HG03457 (cell line): ENCODE results near the gene HOXB6.

Source experiments
- ATAC-seq: cut with Tn5 transposase; IDR thresholded peaks from one replicate; pipeline ENCODE4 v1.9.1; 2021; ENCODE audit warnings: moderate number of reproducible peaks; ENCODE audit not compliant: unreplicated experiment

HOXB6 gene

DNA sequence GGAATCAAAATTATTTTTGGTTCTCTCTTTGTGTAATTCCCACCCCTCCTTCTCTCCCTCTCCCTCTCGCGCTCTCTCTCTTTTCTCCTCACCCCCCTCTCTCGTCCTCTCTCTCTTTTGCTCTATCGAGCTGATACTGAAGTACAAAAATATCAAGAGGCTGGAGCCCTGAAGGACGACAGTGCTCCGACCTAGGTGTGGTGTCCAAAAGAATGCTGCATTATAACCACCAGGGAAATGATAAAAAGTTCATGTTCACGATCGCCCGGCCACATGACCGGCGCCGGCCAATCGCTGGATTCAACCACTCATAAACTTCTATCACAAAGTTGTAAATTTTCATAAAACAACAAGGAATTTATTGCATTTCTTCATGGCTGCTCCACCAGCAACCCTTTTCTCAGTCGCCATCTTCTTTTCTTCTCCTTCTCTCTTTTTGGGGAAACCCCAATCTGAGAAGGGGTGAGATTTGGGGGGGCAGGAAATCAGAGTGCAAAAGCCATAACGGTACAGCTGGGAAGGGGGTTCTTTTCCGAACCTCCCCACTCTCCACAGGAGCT lies at the start of gene HOXB6:
HOXB6 (minus strand) TSS at position 217 of the 560 bp plus-strand sequence. CDS start 6,836 bp downstream, outside the sequence.
- no peak for ATAC-seq

DNA sequence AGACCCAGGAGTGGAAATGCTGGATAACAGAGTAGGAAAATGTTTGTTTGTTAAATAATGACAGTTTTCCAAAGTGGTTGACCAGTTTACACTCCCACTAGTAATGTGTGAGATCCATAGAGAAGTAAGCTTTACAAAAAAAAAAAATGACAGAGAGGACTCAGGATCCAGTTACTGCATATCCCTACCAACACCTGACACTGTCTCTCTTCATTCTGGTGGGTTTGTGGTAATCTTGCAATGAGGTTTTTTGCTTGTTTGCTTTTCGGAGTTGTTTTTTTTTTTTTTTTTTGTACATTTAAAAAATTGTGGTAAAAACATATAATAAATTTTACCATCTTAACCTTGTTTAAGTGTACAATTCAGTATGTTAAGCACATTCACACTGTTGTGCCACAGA lies 45.0 kb upstream of the HOXB6 start:
- no peak for ATAC-seq

DNA sequence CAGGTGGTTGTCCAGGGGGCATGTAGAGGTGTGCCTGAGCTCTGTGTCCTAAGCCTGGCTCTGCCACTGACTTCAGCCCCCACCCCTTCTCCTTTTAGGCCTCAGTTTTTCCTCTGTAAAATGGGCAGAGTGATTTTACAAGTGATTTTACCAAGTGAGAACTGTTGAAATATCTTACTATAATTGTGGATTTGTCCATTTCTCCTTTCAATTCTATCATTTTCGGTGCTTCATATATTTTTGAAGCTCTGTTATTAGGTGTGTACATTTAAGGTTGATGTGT lies 43.1 kb upstream of the HOXB6 start:
- ATAC-seq = no peak

DNA sequence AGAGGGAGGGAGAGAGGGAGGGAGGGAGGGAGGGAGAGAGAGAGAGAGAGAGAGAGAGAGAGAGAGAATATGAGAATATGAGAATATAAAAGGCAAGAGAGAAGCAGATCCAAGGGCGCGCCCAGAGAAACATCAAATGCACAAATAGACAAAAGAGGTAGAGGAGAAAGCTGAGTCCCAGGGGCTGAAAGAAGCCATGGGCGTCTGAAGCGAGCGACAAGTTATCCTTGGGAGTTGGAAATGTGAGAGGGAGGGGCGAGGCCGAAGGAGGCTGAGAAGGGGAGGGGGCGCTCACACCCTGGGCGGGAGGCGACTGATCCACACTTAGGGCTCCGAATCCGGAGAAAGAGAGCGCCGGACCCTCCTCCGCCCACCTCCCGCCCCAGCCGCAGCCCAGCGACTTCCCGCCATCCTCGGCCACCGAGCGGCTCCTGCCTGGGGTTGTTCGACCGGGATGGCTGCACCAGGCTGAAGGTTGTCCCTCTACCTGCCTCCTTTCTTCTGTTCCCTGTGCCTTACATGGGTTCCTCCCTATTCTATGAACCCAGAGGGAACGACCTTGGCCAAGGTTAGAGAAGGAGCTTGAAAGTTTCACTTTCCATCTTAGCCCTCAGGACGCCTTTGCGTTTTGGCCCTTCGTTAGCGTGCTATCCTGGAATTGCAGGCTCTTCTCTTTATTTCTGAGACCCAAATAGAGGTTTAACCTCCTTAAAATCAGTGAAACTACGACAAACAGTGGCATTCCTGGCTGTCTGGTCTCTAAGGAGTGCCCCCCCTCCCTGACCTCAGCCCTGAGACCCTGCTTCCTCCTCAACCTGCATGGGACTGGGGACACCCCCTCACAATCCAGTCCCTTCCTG lies 42.5 kb upstream of the HOXB6 start:
- no peak for ATAC-seq

DNA sequence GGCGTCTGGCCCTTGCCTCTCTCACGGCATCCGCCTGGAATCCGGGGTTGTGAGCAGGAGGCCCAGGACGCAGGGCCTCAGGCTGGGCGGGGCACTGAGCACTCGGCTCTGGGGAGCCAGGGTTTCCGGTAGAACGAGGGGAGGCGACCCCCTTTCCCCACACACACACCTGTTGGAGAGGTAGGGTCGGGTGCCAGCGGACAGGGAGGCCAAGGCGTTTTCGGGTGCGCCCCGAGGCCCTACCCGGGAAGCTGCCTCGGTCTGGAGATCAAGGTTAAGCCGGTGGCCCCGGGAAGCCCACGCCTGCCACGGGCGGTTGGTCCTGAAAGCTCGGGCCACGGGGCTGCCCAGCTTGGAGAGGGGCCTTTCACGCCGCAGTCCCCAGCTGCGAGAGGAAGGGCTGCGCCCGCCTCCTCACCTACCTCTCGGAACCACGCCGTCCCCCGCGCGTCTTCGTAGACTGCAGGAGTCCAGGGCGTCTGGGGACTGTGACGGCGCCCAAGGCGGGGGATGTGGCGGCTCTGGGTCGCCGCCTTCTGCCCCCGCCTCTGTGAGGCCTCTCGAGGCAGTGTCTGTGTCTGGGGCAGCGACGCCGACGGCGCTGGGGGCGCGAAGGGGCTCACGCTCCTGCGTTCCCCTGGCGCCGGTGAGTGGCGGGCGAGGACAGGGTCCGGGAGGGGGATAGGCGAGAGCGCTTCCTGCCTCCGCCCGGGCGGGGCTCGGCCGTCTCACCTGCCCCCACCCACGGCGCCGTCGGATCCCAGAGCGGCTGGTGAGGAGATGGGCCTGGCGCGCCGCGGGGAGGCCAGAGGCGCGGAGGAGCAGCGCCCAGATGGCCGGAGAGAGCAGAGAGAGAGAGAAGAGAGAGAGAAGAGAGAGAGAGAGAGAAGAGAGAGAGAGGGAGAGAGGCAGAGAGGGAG lies 41.7 kb upstream of the HOXB6 start:
- ATAC-seq = no peak

DNA sequence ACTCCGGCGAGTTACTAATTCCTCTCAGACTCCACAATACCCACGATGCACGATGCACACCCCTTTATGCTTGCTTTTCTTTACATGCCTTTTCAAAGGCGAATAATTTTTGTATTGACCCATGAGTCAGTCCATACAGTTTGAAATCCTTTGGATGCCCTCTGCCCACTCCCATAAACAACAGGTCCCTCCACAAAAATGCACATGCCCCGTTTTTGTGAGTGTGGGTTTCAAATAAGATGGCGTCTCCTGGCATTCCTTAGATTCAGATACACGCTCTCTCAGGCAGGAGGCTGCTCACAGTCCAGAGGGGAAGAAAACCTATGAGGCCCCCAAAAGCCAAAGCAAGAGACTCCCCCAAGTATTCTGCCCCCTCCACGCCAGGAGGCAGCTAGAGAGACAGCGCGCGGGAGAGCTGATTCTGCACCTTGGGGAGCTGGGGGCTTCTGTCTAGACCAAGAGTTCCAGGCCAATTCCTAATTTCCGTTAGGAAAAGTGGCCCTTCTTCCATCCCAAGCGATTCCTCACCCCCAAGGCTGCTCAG lies 40.9 kb upstream of the HOXB6 start:
- ATAC-seq = no peak

DNA sequence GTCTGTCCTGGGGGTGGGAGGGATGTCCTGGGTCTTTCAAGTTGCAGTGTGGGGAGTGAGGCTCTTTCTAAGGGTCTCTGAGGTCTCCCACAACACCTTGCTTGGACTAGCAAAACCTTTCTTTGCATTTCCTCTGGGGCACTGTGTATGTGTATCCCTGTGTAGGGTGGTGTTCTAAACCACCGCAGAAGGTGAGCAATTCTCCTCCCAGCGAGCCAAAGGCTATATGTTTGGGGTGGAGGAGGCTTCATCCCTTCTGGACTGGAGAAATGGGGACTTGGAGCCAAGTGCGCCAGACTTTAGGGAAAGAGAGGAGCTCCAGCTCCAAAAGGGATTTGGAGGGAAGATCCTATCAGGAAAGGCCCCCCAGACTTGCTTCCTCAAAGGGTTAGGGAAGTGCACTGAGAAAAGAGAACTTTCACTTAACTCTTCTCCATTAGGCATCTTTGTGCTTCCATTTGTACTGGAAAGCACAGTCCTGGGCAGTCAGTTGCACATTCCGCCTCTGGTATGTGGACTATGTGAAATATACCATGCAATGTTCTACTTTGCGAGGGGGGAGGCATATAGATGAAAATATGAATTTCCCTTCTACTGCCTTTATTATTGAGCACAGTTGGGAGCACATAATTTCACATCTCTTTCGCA lies 40.2 kb upstream of the HOXB6 start:
- ATAC-seq = no peak

DNA sequence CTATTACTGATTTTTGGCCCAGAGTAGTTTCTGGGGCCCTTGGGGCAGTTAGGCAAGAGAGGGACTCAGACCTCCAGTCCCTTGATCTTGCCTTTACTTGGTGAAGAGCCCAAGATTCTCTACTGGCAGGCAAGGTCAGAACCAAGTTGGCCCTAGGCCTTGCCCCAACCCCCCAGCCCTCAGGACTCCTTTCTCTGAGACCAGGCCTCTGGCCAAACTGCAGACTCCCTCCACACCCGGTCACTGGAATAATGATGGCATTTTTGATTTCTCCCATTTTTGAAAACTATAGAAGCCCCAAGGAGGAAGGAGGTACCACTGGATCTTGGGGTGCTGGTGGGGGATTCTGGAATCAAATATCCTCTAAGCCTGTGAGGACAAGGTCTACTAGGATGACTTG lies 39.4 kb upstream of the HOXB6 start:
- ATAC-seq = no peak

DNA sequence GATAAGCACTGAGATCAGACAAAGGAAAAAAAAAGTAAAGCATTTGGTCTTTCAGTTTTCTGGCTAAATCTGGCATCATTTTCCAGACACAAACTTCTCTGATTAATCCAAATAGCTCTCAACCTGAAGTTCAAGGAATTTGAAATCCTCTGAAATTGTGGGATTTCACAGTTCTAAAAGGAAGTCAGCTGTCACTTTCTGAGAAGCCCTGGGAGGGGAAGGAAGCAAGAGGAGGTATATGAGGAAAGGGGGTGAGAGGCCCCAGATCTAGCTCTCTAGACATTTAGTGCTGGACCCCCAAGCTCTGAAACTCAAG lies 38.9 kb upstream of the HOXB6 start:
- no peak for ATAC-seq

DNA sequence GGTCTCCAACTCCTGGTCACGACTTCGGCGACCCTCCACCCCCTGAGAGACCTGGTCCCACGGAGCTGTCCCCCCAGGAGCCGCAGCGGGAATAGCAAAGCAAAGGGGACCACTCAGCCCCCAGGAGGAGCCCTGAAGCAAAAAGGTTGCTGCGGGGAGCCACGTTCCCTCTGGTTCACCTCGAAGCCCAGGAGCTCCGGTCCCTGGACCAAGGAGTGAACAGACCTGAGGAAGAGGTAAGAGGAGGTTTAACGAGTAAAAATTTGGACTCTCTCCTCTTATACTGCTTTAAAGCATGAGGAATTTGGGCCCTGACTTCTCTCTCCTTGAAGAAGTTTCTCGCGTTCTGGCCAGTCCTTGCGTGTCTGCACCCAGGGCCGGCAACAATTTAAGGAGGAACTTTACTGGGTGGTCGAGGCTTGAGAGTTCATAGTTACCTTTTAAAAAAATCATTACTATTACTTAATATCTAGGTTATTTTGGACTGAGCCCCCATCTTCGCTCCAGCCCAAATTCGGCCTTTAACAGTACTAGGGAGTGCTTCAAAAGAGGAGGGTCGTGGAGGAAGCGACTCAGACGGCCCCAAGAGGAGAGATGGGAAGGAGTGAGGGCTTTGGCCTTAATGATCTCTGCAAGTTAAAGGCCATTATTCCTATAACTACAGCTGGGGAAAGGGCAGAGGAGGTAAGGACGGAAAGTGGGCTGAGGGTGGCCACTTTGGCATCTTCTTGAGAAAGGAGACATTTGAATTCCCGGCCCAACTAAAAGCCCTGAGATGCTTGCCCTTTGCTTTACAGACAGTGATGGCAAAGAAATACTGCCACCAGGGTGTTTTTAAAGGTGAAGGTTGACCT lies 38.3 kb upstream of the HOXB6 start:
- ATAC-seq = no peak

DNA sequence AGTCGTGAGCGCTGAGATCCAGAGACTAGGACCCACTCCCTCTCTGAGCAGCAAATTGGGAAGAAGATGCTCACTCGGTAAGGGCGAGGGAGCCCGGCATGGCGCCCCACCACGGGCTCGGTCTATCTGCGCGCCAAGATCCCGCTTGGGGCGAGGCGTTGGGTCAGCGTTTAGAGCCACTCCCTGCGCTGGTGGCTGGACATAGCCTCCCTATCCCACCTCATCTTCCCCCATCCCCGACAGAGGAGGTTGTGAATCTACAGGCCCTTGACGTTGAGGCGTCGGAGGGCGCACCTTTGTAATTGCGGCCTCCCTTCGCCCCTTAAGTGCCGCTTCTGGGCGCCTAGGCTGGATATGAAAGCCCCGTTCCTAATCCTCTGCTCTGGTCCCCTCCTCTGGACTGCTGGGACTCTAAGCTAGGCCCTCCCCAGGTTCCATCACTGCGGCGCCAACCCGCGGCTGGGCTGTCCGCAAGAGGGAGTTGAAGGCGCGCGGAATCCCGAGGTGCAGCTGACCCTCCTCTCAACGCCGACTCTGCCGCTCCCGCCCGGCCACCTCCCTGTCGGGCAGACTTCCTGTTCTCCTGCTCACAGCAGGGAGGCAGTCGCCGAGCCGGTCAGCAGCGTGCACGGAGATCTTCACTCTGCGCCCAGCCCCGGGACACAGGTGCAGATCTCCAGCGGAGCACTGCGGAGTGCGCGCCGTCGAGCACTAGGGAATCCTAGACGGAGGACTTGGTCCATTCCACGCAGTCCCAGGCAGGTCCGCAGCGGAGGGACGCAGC lies 37.5 kb upstream of the HOXB6 start:
- no peak for ATAC-seq

DNA sequence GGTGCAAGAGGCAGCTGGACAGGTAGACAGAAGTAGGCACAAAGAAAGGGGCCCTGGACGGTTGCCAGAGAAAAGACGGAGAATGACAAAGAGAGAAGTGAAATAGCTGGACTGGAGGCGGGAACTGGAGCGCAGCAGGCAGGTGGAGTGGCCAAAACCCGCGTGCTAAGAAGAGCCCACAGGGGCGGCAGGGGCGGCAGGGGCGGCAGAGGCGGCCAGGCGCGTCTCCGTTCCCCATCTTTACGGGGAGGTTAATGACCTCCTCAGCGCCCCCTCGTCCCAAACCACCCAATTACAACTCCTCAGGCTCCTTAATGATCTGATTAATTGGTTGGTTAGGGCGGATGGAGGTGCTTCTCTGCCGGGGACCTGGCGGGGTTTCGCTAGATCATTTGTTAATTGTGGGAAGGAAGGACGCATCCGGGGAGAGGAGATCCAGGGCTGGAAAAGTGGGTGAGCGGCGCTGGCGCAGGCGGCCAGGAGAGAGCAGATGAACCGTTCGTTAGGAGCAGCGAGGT lies 36.8 kb upstream of the HOXB6 start:
- ATAC-seq = no peak

DNA sequence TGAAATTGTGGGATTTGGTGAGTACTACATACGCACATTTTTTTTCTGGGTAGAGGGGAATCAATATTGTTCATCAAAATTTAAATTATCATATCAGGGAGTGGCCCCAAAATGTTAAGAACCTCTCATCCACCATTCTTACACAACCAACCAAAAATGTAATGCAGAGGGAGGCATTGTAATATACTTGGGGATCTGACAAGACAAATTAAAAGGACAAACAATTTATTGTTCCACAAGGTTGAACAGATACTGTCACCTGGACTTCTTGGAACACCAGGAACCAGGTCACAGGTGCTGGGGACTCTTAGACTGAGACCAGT lies 36.0 kb upstream of the HOXB6 start:
- ATAC-seq = no peak

DNA sequence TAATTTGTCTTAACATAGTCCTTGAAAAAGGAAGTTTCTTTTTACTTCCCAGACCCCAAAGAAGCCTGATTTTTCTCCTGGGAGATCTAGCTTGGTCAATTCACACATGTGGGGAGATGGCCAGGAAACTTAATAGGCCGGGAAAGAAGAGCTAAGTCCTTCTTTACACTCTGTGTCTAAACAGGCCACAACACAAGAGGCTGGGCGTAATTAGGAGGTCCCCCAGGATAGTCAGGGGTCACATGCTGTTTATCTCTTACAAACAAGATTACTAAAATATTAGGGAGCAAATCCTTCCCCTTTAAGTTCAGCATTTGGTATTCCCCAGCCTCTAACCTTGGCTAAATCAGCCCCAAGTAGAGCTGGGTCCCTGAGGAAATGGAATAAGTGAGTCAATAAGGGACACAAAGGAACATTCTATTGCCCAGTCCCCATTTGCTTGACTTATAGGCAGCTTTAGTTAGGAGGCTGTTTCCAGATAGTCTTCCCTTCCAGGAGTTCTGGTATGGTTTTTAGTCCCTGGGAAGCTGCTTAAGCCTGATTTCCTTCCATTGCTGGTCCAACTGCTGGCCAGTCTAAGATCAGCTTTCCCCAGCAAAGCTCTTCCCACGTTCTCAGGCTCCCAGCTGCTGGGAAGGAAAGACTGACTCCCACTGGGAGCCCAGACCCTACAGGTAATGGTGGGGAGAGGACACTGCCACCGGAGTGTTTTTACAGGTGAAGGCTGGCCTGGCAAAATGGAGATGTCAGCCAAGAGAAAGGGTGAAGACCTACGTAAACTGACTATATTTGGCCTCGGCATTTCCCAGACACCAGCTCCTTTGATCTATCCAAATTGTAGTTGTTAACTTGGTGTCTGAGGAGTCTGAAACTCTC lies 35.4 kb upstream of the HOXB6 start:
- no peak for ATAC-seq

DNA sequence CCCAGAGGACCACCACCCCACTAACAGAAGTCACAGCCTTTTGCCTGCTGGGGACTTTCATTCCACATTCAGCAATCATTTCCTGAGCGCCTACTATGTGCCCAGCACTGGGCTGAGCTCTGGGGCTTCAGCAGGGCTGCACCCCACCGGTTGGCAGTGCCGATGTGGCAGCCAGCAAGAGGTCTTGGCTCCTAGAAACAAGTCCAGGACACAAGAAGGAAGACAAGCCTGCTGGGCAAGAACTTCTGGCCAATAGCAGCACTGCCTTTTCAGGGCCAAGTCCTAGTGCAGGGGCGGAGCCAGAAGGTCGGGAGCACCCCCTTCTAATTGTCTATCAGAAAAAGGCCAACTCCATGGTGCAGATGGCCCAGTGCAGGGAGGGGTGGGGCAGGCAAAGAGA lies 34.4 kb upstream of the HOXB6 start:
- no peak for ATAC-seq

DNA sequence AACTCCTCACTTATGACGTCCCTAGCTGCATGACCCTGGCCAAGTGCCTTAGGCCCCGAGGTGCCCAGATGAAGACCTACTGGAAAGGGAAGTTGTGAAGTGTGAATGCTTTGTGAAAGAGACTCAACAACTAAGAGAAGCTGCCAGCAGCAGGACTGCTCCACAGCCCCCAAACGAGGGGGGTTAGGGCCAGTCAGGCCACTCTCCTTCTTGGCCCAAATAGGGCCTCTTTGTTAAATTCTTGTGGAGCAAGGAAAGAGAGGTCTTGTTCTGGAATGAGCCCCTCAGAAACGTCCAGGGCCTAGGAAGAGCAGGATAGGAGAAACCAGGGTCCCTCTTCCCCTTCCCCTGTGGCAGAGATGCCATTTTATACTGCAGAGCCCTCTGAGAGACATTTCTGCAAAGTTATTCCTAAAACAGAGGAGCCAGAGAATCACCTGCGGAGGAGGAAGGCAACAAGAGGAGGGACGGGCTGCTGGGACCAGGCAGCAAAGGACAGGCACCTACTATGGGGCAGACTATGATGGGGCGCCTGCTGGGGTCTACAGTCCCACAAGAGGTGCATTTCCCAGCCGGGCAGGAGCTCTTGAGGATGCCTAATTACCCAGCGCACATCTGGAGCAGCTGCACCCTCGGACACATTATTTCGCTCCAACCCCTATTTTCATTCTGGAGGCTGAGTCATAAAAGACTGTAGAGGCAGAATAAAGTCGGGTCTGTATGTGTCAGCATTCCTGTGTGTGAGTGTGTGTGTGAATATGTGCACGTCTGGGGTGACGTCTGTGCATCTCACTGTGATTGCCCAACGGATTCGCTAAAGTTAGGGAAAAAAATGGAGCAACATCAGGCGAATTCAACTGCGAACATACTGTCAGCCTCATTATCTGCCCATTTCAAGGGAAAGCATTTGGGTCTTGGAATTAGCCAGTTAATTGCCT lies 32.8 kb upstream of the HOXB6 start:
- no peak for ATAC-seq
